ENCODE data around the gene ANKRD52. TPM values are rescaled to one million over a fixed set of nuclear protein-coding genes. Genes with fewer than 3 reads are reported as not detected.
"Not testable (repeated sequence)": the region's sequence is repeated elsewhere in the genome, so short reads cannot be mapped to it uniquely, and the experiment has no call there.

Gene ANKRD52
- total RNA-seq, 1 donor from 2014 or later = 49.1 TPM

DNA sequence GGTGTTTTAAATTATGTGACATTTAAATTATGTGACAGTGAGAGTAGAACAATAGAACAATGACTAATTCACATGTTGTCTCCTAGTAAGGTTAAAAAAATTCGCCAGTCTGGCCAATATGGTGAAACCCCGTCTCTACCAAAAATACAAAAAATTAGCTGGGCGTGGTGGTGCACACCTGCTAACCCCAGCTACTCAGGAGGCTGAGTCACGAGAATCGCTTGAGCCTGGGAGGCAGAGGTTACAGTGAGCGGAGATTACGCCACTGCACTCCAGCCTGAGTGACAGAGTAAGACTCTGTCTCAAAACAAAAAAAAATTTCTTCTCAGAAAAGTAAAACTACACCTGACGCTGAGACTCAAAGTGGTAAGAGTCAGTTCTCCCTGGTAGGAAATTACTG is 39.2 kb upstream of the ANKRD52 start:
- H3K4me3 Mint-ChIP-seq (ENCODE audit: unreplicated experiment) = peak overlapping the region; percentile 95
- TF ChIP-seq, protein P1, sequence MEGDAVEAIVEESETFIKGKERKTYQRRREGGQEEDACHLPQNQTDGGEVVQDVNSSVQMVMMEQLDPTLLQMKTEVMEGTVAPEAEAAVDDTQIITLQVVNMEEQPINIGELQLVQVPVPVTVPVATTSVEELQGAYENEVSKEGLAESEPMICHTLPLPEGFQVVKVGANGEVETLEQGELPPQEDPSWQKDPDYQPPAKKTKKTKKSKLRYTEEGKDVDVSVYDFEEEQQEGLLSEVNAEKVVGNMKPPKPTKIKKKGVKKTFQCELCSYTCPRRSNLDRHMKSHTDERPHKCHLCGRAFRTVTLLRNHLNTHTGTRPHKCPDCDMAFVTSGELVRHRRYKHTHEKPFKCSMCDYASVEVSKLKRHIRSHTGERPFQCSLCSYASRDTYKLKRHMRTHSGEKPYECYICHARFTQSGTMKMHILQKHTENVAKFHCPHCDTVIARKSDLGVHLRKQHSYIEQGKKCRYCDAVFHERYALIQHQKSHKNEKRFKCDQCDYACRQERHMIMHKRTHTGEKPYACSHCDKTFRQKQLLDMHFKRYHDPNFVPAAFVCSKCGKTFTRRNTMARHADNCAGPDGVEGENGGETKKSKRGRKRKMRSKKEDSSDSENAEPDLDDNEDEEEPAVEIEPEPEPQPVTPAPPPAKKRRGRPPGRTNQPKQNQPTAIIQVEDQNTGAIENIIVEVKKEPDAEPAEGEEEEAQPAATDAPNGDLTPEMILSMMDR (IDR thresholded peaks at IDR 0.05; ENCODE audit: partially characterized antibody, unreplicated experiment) = no peak
- peaks cover 12% of the 10 kb centered on the region for H3K9me3 Mint-ChIP-seq (ENCODE audit: unreplicated experiment)
- H3K27me3 Mint-ChIP-seq (ENCODE audit: unreplicated experiment) = peaks cover 2% of the 10 kb centered on the region
- H3K36me3 Mint-ChIP-seq (ENCODE audit: unreplicated experiment) = no peaks in the 10 kb centered on the region
- DNase-seq = no peak
- no peak overlapping the region for H3K27ac Mint-ChIP-seq (ENCODE audit: unreplicated experiment)
- H3K4me1 Mint-ChIP-seq (ENCODE audit: low read depth, unreplicated experiment) = peaks cover 24% of the 10 kb centered on the region

DNA sequence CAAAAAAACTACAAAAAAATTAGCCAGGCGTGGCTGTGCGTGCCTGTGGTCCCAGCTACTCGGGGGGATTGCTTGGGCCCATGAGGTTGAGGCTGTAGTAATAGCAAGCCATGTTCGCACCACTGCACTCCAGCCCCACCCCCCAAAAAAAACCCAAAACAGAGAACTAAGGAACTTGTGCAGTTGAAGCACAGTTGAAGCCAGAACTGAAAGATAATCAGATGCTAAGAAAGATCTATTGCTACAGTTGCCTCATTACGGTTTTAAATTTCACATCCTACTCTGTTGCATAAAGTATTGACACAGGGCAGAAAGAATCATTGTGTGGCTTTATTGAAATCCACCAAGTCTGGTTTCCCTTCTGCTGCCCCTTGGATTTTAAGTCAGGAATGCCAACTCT is 38.1 kb upstream of the ANKRD52 start:
- Mint-ChIP-seq H3K27me3 (ENCODE audit: unreplicated experiment) (peaks cover 2% of the 10 kb centered on the region), H3K9me3 (ENCODE audit: unreplicated experiment) (peaks cover 12% of the 10 kb centered on the region), H3K4me3 (ENCODE audit: unreplicated experiment) (no peak overlapping the region), H3K4me1 (ENCODE audit: low read depth, unreplicated experiment) (peaks cover 21% of the 10 kb centered on the region), H3K27ac (ENCODE audit: unreplicated experiment) (peak overlapping the region; percentile 12), H3K36me3 (ENCODE audit: unreplicated experiment) (no peaks in the 10 kb centered on the region)
- TF ChIP-seq, protein P1 (IDR thresholded peaks at IDR 0.05; ENCODE audit: partially characterized antibody, unreplicated experiment) = no peak
- DNase-seq = no peak

DNA sequence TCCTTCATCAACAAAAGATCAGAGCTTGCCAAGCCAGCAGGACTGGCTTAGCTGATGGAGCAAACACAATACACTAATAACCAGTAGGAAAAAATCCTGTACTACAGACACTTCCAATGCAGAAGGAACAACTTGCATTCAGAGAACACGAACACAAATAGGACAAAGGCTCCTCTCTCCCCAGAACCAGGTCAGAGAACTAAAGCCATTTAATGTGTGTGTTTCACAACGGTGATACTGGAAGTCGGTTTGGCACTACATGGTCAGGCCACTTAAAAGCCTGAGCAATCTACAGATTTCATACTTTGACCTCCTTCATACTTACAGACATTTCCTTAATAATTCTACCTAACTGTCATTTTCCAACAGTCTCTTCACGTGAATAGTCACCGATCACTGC is 35.6 kb upstream of the ANKRD52 start:
- Mint-ChIP-seq H3K4me1 (ENCODE audit: low read depth, unreplicated experiment) (peaks cover 13% of the 10 kb centered on the region), H3K27ac (ENCODE audit: unreplicated experiment) (no peak overlapping the region), H3K36me3 (ENCODE audit: unreplicated experiment) (no peaks in the 10 kb centered on the region), H3K27me3 (ENCODE audit: unreplicated experiment) (no peaks in the 10 kb centered on the region), H3K9me3 (ENCODE audit: unreplicated experiment) (peaks cover 3% of the 10 kb centered on the region), H3K4me3 (ENCODE audit: unreplicated experiment) (no peak overlapping the region)
- no peak for DNase-seq
- TF ChIP-seq, protein P1 (IDR thresholded peaks at IDR 0.05; ENCODE audit: partially characterized antibody, unreplicated experiment) = no peak

DNA sequence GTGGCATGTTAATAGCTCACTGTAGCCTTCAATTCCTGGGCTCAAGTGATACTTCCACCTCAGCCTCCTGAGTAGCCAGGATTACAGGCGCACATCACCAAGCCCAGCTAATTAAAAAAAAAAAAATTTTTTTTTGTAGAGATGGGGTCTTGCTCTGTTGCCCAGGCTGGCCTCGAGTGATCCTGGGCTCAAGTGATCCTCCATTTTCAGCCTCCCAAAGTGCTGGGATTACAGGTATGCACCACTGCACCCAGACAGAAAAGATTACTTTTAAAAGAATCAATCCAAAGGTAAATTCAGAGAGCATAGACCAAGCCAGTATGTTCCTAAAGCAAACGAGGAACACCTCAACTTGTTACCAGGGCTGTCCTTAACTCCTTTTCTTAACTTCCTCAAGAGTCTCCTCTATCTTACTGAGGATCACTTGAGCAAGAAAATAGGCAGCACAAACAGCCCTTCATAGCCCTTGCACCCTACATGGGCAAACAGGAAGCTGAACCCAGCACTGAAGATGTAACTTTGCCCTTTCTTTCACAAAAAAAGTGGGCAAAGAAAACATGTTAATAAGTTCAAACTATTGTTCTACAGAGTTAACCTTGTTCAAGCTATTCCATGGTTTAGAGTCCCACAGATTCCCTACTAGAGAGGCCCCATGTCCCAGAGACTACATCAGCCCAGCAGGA is 30.7 kb upstream of the ANKRD52 start:
- Mint-ChIP-seq H3K4me1 (ENCODE audit: low read depth, unreplicated experiment) (no peaks in the 10 kb centered on the region), H3K9me3 (ENCODE audit: unreplicated experiment) (no peaks in the 10 kb centered on the region), H3K27ac (ENCODE audit: unreplicated experiment) (no peak overlapping the region), H3K36me3 (ENCODE audit: unreplicated experiment) (no peaks in the 10 kb centered on the region), H3K27me3 (ENCODE audit: unreplicated experiment) (no peaks in the 10 kb centered on the region), H3K4me3 (ENCODE audit: unreplicated experiment) (no peak overlapping the region)
- DNase-seq = no peak
- TF ChIP-seq, protein P1 (IDR thresholded peaks at IDR 0.05; ENCODE audit: partially characterized antibody, unreplicated experiment) = no peak

DNA sequence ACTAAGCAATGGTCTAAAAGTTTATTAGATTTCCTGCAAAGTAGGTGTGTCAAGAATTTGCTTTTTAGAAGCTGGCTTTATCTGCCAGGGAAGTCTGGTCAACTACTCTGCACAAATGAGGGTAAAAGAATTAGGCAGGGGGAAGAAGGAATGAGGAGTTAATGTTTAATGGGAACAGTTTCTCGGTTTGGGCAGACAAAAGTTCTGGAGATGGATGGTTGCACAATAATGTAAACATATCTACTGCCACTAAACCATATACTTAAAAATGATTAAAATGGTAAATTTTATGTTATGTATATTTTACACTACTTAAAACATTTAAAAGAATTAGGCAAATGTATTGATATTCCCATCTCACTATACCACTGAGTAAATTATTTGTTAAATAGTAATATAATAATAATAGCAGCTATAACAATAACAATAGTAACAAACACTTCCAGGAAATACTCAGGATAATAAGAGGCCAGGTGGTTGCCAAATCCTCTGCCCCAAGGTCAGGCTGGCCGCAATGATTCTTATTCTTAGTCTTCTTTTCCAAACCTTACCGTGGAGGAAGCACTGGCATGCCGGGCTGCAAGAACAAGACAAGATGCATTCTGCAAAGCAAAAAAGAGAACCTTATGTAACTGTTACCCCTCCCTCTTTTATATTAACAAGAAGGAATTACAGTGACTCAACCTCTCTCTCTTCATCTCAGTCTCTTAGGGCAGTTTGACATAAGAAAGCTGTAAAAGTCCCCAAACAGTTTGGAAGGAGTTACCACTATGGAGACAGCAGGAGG is 28.1 kb upstream of the ANKRD52 start:
- TF ChIP-seq, protein P1 (IDR thresholded peaks at IDR 0.05; ENCODE audit: partially characterized antibody, unreplicated experiment) = no peak
- no peaks in the 10 kb centered on the region for H3K36me3 Mint-ChIP-seq (ENCODE audit: unreplicated experiment)
- H3K4me1 Mint-ChIP-seq (ENCODE audit: low read depth, unreplicated experiment) = no peaks in the 10 kb centered on the region

DNA sequence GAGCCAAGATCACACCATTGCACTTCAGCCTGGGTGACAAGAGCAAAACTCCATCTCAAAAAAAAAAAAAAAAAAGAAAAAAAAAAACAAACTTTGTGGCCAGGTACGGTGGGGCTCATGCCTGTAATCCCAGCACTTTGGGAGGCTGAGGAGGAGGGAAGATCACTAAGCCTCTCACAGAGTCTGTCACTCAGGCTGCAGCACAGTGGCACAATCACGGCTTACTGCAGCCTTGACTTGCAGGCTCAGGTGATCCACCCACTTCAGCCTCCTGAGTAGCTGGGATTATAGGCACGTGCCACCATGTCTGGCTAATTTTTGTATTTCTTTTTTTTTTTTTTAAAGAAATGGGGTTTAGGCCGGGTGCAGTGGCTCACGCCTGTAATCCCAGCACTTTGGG is 26.1 kb upstream of the ANKRD52 start:
- H3K27ac Mint-ChIP-seq (ENCODE audit: unreplicated experiment); DNase-seq; H3K36me3 Mint-ChIP-seq (ENCODE audit: unreplicated experiment); H3K27me3 Mint-ChIP-seq (ENCODE audit: unreplicated experiment); H3K4me1 Mint-ChIP-seq (ENCODE audit: low read depth, unreplicated experiment); H3K4me3 Mint-ChIP-seq (ENCODE audit: unreplicated experiment); H3K9me3 Mint-ChIP-seq (ENCODE audit: unreplicated experiment): not testable (repeated sequence)

More for the DNA sequence above, 28.1 kb upstream of the ANKRD52 start:
- H3K27ac Mint-ChIP-seq (ENCODE audit: unreplicated experiment) = no peak overlapping the region
- no peak overlapping the region for H3K4me3 Mint-ChIP-seq (ENCODE audit: unreplicated experiment)
- H3K9me3 Mint-ChIP-seq (ENCODE audit: unreplicated experiment) = peaks cover 1% of the 10 kb centered on the region
- DNase-seq = no peak
- H3K27me3 Mint-ChIP-seq (ENCODE audit: unreplicated experiment) = peaks cover 2% of the 10 kb centered on the region

Measured in glutamatergic neuron (in vitro differentiated cells).